Calu3 (cell line): ENCODE measurements around the gene CACNA2D4. TPM values are rescaled to one million over a fixed set of nuclear protein-coding genes. Genes with fewer than 3 reads are reported as not detected.

ENCODE experiments used
- BruUV-seq: library from RNA; stranded (reverse); fragments of 400-500 nt; replicated peaks from 2 replicates; lab custom pipeline; 2021; lab: Mats Ljungman, UMichigan
- CTCF ChIA-PET: fragments of 300-600 bp; sonication (Branson Sonifier 250); formaldehyde crosslinking; loops from one replicate; lab custom pipeline; 2022; ENCODE audit warnings: antibody characterized with exemption; lab: Charles Lee
- DNase-seq: peaks from one replicate; pipeline ENCODE4 v3.0.0; 2022
- H3K27ac Mint-ChIP-seq: one replicate; pipeline ENCODE4 v1.8.0; 2022; ENCODE audit warnings: mixed read lengths; ENCODE audit not compliant: unreplicated experiment
- H3K27me3 Mint-ChIP-seq: one replicate; pipeline ENCODE4 v1.8.0; 2022; ENCODE audit warnings: mixed read lengths; ENCODE audit not compliant: unreplicated experiment
- H3K36me3 Mint-ChIP-seq: one replicate; pipeline ENCODE4 v1.8.0; 2022; ENCODE audit warnings: mild to moderate bottlenecking, moderate library complexity, mixed read lengths; ENCODE audit not compliant: insufficient read depth, unreplicated experiment
- H3K4me1 Mint-ChIP-seq: one replicate; pipeline ENCODE4 v1.8.0; 2022; ENCODE audit warnings: mild to moderate bottlenecking, low read depth, mixed read lengths; ENCODE audit not compliant: unreplicated experiment
- H3K4me3 Mint-ChIP-seq: one replicate; pipeline ENCODE4 v1.8.0; 2022; ENCODE audit warnings: mild to moderate bottlenecking, low read depth, moderate library complexity, mixed read lengths; ENCODE audit not compliant: unreplicated experiment
- H3K9me3 Mint-ChIP-seq: one replicate; pipeline ENCODE4 v1.8.0; 2022; ENCODE audit warnings: low read depth, mixed read lengths; ENCODE audit not compliant: unreplicated experiment
- CTCF ChIP-seq: fragments of 200-600 bp; IDR thresholded peaks from one replicate; pipeline ENCODE4 v1.8.0; 2022; ENCODE audit warnings: antibody characterized with exemption; ENCODE audit not compliant: unreplicated experiment
- intact Hi-C: fragments of 100-400 bp; cut with micrococcal nuclease; formaldehyde crosslinking; loops from one replicate; pipeline ENCODE4 v1.10.0; 2022; ENCODE audit not compliant: unreplicated experiment
- total RNA-seq: library from RNA; stranded (reverse); gene quantifications from 2 replicates; pipeline ENCODE4 v1.2.3, GENCODE V29; 2022

The CACNA2D4 gene
- total RNA-seq, 1 experiment from 2014 or later: 0.80 TPM

GRCh38 chr12:1806301-1807086 lies 112.0 kb downstream of the CACNA2D4 start:
- no peak for TF ChIP-seq CTCF
- no peak overlapping the region for H3K4me3 Mint-ChIP-seq
- peaks cover 9% of the 10 kb centered on the region for H3K4me1 Mint-ChIP-seq
- intact Hi-C loops: no loop called here
- H3K27me3 Mint-ChIP-seq: peaks cover 30% of the 10 kb centered on the region
- no peak overlapping the region for H3K27ac Mint-ChIP-seq
- BruUV-seq: no TSS peak
- DNase-seq: no peak
- H3K9me3 Mint-ChIP-seq: peaks cover 2% of the 10 kb centered on the region
- no peaks in the 10 kb centered on the region for H3K36me3 Mint-ChIP-seq
- CTCF ChIA-PET: no interaction called here

GRCh38 chr12:1805441-1806081 lies 112.9 kb downstream of the CACNA2D4 start:
- H3K36me3 Mint-ChIP-seq: no peaks in the 10 kb centered on the region
- DNase-seq: no peak
- CTCF ChIA-PET: no interaction called here
- no peaks in the 10 kb centered on the region for H3K4me1 Mint-ChIP-seq
- H3K4me3 Mint-ChIP-seq: no peak overlapping the region
- BruUV-seq: no TSS peak
- no peak for TF ChIP-seq CTCF
- peaks cover 2% of the 10 kb centered on the region for H3K9me3 Mint-ChIP-seq
- intact Hi-C loops: no loop called here
- H3K27me3 Mint-ChIP-seq: peaks cover 30% of the 10 kb centered on the region
- H3K27ac Mint-ChIP-seq: no peak overlapping the region

GRCh38 chr12:1804545-1805332 lies 113.7 kb downstream of the CACNA2D4 start:
- no peaks in the 10 kb centered on the region for H3K4me1 Mint-ChIP-seq
- no peak overlapping the region for H3K27ac Mint-ChIP-seq
- no TSS peak for BruUV-seq
- H3K9me3 Mint-ChIP-seq: peaks cover 2% of the 10 kb centered on the region
- intact Hi-C loops: no loop called here
- TF ChIP-seq CTCF: no peak
- H3K36me3 Mint-ChIP-seq: no peaks in the 10 kb centered on the region
- H3K4me3 Mint-ChIP-seq: no peak overlapping the region
- CTCF ChIA-PET: no interaction called here
- DNase-seq: peak; percentile 85
- peaks cover 32% of the 10 kb centered on the region for H3K27me3 Mint-ChIP-seq

- intact Hi-C loops: no loop called here
- Mint-ChIP-seq H3K27me3 (peaks cover 42% of the 10 kb centered on the region), H3K27ac (no peak overlapping the region), H3K4me3 (no peak overlapping the region), H3K36me3 (no peaks in the 10 kb centered on the region), H3K4me1 (no peaks in the 10 kb centered on the region), H3K9me3 (peaks cover 2% of the 10 kb centered on the region)
- DNase-seq: no peak
- TF ChIP-seq CTCF: no peak
- CTCF ChIA-PET: no interaction called here
- no TSS peak for BruUV-seq
Observed at GRCh38 chr12:1803736-1804135, 114.7 kb downstream of the CACNA2D4 start.
